ENCODE data around the gene SYNJ1.
"Not testable (repeated sequence)": the region's sequence is repeated elsewhere in the genome, so short reads cannot be mapped to it uniquely, and the experiment has no call there.

SYNJ1 gene, protein sequence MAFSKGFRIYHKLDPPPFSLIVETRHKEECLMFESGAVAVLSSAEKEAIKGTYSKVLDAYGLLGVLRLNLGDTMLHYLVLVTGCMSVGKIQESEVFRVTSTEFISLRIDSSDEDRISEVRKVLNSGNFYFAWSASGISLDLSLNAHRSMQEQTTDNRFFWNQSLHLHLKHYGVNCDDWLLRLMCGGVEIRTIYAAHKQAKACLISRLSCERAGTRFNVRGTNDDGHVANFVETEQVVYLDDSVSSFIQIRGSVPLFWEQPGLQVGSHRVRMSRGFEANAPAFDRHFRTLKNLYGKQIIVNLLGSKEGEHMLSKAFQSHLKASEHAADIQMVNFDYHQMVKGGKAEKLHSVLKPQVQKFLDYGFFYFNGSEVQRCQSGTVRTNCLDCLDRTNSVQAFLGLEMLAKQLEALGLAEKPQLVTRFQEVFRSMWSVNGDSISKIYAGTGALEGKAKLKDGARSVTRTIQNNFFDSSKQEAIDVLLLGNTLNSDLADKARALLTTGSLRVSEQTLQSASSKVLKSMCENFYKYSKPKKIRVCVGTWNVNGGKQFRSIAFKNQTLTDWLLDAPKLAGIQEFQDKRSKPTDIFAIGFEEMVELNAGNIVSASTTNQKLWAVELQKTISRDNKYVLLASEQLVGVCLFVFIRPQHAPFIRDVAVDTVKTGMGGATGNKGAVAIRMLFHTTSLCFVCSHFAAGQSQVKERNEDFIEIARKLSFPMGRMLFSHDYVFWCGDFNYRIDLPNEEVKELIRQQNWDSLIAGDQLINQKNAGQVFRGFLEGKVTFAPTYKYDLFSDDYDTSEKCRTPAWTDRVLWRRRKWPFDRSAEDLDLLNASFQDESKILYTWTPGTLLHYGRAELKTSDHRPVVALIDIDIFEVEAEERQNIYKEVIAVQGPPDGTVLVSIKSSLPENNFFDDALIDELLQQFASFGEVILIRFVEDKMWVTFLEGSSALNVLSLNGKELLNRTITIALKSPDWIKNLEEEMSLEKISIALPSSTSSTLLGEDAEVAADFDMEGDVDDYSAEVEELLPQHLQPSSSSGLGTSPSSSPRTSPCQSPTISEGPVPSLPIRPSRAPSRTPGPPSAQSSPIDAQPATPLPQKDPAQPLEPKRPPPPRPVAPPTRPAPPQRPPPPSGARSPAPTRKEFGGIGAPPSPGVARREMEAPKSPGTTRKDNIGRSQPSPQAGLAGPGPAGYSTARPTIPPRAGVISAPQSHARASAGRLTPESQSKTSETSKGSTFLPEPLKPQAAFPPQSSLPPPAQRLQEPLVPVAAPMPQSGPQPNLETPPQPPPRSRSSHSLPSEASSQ (N-terminal part only)

DNA sequence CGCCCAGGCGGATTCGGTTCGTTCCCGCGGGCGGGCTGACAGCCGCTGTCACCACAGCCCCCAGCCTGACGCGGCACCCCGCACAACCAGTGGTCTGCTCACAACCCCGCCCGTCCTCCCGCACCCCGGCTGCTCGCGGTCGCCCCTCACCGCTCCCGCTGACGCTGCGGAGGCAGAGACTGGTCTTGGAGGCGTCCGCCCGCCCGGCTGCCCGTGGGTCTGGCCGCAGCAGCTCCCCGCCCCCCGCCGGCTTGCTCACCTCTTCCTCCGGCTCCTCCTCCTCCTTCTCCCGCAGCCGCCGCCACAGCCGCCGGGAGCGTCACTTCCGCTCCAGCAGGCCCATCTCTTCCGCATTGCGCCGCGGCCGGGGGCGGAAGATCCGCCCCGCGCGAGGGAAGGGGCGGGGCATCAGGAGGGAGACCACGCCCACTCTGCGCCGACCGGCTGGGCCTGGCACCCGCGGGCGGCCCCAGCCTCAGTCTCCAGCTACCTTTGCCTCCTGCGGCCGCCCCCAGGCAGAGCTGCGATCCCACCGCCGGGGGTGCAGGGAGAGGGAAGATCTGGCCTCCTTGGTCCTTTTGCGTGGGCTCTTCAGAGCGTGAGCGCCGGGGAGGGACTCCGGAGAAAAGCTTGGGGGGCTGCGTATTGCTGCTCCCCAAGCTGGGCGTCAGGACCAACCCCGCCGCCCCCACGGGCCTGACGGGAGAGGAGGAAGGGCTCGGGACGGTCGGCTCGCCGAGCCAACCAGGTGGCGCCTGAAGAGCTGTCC is at the start of gene SYNJ1:
SYNJ1 (minus strand) TSS at position 327 of the 769 bp plus-strand sequence. CDS start 1,118 bp downstream, outside the sequence.
- peak; percentile 82 for DNase-seq (ENCODE audit: low spot score)

DNA sequence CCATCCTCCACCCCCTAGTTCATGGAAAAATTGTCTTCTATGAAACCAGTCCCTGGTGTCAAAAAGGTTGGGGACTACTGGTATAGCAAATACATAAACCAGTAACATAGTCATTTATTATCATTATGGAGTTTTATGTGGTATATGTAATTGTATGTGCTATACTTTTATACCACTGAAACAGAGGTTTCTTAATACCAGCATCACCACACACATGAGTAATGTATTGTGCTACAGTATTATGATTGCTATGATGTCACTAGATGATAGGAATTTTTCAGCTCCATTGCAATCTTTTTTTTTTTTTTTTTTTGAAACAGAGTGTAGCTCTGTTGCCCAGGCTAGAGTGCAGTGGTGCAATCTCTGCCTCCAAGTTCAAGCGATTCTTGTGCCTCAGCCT is 49.5 kb upstream of the SYNJ1 start:
- DNase-seq (ENCODE audit: low spot score) = no peak

DNA sequence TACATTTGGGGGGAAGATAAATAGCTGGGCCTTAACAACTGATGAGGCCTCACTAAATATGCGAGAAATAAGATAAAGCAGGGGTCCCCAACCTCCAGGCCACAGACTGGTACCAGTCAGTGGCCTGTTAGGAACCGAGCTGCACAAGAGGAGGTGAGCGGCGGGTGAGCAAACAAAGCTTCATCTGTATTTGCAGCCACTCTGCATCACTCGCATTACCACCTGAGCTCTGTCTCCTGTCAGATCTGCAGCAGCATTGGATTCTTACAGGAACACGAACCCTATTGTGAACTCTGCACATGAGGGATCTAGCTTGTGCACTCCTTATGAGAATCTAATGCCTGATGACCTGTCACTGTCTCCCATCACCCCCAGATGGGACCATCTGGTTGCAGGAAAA is 48.9 kb upstream of the SYNJ1 start:
- no peak for DNase-seq (ENCODE audit: low spot score)

DNA sequence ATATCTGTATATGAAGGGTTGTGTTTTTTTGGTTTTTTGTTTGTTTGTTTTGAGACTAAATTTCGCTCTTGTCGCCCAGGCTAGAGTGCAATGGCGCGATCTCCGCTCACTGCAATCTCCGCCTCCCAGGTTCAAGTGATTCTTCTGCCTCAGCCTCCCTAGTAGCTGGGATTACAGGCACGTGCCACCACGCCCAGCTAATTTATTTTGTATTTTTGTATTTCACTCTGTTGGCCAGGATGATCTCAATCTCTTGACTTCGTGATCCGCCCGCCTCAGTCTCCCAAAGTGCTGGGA is 45.2 kb upstream of the SYNJ1 start:
- DNase-seq (ENCODE audit: low spot score) = not testable (repeated sequence)

DNA sequence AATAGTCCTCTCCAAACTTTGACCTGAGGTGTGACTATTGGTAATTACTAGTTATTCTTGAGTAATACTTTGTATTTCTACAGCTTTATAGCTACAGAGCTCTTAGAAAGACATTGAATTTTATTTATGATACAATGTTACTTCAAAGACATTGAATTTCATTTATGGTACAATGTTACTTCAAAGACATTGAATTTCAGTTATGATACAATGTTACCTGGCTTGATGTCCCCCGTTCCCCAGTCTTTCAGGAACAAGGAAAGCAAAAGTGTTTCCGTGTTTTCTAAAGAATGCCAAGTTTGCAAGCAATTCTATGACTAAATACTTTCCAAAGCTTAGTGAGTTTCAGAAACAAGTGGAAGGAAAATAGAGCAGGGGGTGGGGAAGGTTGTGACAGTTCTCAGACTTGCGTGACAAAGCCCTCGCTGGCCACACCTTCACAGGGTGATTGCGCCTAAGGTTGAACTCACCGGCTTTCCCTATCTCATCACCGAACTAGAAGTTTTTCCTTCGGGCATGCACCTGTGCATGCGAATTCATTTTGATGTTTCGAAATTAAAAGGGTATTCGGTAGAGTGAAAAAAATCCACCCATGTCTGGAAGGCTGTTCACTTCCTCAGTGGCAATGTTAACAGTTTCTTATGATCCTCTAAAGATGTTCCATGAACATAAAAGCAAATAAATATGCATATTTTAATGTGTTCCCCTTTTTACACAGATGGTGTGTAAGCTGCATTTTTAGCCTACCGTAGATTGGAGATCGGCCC is 44.7 kb upstream of the SYNJ1 start:
- DNase-seq (ENCODE audit: low spot score) = peak; percentile 24

DNA sequence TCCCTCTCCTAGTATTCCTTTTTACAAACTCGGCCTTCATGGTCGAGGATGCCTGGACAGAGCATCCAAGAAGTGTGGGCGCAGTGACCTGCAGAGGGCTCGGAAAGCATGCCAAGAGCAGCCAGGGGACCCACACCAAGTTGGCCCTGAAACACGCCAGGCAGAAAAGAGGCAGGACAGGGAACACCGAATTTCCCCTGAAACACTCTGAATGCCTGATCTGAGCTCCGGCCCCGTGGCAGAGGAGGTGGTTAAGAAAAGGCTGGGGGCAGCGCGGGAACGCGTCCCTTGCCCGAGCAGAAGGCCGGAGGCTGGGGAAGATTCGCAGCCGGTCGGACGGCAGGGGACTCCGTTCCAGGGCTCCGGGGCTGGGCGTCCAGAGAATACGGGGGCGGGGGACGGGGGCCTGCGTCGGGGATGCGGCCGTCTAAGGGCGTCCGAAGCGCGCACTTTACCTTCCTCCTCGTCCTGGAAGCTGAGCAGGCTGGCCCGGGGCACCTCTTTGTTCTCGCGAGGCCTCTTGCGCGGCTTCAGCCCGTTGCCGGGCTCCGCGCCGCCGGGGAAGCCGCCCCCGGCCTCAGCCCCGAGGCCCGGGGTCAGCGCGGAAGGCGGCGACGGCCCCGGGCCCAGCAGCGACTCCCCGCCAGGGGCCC is 43.2 kb upstream of the SYNJ1 start:
- DNase-seq (ENCODE audit: low spot score) = peak; percentile 53

DNA sequence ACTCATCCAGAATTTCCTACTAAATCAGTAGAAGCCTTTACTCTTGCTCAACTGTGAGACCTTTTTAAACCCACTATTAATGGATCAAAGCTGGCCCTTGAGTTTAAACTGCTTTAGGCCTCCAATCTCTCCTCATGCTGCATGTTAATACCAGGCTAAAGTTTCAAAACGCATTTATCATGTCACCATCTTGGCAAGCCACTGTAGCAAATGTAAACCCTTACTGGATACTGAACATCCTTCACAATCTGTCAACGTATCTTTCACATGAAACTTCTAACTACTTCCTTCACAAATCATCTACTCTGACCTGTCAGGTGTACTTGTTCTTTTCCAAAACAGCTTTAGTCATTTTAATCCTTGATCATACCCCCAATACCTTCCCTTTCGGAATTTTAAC is 40.7 kb upstream of the SYNJ1 start:
- DNase-seq (ENCODE audit: low spot score) = no peak

DNA sequence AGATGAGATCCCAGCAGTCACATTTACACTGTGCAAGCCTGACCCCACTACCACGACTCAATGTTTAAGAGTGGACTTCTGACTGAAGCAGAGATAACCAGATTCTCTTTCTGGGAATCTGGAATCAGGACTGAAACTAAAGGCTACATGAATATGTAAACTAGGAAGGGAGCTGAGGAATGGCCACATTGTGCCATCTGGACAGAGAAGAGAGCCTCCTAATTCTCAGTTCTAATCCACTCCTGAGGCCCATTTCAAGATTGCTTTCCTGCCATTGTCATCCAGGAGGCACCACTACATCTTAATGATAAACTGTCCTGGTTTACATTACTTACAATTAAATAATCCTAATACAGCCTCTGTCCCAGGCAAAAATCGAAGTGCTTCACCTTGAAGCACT is 37.2 kb upstream of the SYNJ1 start:
- DNase-seq (ENCODE audit: low spot score) = no peak

DNA sequence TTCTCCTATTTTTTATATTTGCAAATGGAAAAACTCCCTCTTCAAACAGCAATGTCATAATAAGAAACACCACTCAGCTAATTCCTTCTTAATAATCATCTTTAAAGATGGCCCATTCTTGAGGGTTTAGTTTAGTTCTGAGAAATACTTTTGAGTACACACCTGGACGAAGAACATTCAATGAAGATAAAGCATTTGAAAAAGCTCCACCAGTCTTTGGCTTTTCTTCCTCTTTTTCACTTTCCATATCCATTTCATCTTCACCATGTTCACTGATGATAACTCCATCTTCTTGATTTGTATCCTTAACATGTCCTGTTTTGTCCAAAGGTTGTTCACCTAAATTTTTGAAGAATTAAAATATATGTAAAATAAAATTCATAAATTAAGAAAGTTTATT is 36.4 kb upstream of the SYNJ1 start:
- DNase-seq (ENCODE audit: low spot score) = no peak

DNA sequence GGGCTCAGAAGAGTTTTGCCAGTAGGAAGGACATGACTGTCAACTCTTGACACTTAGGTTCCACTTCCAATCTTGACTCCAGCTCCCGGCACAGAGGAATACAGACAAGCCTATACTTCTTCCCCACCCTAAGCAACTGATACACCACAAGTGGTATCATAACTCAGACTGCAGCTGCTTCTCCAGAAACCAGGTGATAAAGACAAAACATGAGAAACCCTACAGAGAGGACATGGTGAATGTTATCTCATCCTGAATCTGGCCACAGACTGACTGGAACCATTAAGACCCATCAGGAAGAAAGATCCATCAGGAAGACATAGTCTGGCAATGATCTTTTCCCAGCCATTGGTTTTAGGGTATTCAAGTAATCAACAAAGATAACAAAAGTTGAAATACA is 30.0 kb upstream of the SYNJ1 start:
- DNase-seq (ENCODE audit: low spot score) = no peak

DNA sequence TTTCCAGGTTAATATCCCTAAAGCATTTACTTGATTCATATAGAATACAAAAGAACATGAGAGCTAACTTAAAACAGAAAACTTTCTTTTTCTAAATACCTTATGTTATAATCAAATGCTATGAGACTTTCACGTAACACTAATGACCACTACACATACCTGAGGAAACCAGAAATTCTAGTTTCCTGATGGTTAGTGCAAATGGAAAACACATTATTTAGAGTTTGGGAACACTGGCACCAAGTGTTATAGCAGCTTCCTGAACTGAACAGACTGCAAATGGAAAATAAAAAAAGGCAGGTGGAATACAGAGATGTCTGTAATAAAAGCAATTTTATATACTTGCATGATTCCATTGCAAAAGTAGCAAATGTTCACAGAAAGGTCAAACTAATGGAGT is 28.3 kb upstream of the SYNJ1 start:
- DNase-seq (ENCODE audit: low spot score) = no peak

DNA sequence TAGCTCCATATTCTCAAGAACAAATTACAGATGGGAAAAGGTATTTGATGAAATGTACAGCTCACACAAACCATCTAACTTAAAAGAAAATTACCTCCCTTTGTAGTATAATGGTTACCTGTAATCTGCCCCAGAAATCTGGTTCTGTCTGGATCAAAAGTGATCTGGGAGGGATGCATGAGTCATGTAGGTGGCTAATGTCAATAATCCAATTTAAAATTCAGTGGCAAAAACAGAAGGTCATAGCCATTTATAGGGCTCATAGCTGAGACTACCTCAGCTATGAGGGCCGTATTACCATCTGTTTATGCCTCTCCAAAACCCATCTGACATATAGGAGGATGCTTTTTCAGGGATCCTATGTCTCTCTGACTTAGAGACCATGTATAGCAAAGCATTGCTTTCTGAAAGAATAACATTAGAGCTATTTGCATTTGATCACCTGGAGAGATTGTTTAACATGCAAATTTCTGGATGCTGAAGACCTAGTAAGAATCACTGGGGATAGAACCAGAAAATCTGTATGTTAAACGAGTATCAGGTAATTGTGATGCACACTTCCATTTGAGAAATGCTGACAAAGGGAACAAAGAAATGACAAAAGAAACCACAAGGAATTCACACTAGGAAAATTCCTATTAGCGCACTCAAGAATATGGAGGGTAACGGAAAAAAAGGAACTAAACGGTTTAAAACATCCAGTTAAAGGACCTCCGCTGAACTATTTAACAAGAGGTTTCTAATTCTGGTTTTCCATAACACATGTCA is 26.2 kb upstream of the SYNJ1 start:
- no peak for DNase-seq (ENCODE audit: low spot score)

DNA sequence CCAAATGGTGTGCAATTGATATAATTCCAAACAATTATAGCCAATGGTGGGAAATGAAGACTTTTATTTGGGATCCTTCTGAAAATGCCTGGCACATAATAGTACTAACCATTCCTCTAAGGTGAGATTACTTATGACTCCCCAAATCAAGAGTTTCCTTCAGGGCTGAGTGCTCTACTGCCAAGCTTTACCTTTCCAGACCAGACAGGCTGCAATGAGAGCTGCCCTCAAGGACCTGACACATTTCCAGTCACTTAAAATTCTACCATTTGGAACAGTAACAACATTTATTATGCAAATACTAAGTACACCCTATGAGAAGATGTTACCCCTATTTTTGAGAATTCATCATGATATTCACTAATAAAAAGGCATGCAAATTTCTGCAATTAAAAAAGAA is 22.6 kb upstream of the SYNJ1 start:
- no peak for DNase-seq (ENCODE audit: low spot score)

DNA sequence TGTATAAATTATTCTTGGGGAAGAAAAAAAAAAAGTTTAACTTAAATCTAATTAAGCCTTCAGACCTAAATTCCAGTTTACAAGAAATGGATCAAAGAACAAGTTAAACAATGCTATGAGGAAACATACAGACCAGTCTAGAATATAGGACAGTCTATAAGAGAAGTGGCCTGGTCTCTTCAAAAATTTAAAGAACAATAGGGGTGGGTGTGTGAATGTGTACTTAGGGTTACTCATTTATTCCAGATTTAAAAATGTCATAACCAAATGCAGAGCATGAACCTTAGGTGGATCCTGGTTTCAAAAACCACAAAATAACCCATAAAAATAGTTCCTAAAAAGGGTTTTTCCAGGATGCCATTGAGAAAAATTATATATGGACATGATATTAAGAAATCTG is 21.8 kb upstream of the SYNJ1 start:
- no peak for DNase-seq (ENCODE audit: low spot score)

DNA sequence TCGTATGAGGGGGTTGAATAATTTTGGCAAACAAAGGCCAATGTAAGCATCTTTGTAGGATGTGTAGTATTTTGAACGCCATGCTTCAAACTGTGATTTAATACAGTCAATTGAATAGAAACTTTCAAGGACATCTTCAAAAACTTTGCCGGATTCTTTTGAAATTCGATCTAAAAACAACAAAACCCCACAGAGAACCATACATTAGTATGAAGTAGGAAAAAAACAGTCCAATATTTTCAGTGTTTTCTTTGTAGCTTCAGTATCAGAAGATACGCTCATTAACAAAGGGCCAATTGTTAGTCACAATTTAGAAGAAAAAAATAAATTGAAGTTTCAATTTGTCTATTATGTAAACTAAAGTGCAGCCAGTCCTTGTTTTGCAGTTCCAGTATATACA is 20.7 kb upstream of the SYNJ1 start:
- no peak for DNase-seq (ENCODE audit: low spot score)

DNA sequence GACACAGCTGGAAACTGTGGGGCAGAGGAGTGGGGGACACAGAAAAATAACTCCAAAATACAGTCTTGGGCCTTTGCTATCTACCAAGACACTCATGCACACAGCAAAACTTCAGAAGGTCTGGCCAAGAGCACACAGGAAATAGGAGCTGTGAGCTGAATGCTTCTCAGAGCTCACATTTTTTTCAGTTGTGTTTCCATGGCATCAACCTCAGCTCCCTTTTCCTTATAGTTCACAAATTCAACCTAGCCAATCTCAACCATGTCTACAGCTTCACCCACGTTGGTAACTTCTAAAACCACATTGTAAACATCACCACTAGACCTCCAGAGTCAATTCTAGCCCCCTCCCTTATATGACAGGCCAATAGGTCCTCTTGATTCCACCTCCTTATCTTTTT is 19.6 kb upstream of the SYNJ1 start:
- no peak for DNase-seq (ENCODE audit: low spot score)

DNA sequence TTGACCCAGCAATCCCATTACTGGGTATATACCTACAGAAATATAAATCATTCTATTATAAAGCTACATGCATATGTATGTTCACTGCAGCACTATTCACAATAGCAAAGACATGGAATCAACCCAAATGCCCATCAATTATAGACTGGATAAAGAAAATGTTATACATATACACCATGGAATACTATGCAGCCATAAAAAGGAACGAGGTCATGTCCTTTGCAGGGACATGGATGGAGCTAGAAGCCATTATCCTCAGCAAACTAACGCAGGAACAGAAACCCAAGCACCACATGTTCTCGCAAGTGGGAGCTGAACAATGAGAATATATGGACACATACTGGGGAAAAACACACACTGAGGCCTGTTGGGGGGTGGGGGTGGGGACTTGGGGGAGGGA is 18.9 kb upstream of the SYNJ1 start:
- DNase-seq (ENCODE audit: low spot score) = not testable (repeated sequence)

DNA sequence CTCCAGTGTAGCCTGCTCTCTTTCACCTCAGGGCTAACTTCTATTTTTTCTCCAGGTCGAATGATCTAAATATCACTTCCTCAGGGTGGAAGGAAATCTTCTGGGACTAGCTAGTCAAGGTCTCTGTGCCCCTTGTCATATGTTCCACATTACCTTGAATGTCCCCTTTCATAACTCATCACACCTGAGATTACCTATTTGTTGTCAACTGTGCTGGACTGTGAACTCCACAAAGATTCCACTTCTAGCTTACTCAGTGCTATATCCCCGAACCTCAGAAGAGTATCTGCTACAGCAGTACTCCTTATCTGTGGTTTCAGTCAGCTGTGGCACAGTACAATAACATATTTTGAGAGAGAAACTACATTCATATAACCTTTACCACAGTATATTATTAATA is 14.6 kb upstream of the SYNJ1 start:
- no peak for DNase-seq (ENCODE audit: low spot score)

DNA sequence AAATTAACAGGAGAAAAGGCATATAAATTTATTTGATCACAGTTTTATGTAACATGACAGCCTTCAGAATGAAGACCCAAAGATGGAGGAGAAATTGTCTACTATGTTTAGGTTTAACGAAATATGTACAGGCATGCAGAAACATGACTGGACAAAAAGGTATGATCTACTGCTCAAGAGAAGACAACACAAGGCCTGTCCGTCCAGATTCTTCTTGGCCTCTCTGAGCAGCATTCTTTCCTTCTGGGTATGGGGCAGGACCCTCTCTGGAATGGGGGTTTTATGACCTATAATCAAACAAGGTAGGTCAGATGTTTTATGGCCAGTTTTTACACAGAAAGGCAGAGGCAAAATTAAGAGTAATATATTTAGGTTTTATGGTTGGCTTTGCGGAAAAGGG is 13.5 kb upstream of the SYNJ1 start:
- DNase-seq (ENCODE audit: low spot score) = no peak

DNA sequence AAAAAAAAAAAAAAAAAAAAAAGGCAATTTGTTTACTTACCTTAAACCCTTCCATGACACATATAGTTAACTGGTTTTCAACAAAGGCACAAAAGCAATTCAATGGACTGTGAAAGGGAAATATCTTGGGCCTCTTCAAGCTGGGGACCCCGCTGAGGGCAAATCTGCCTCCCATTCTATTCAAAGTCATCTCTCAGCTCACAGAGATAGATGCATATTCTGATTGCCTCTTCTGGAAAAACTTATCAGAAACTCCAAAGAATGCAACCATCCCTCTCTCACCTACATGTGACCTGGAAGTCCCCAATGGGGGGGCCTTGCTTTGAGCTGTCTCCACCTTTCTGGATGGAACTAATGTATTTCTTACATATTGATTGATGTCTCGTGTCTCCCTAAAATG is 12.1 kb upstream of the SYNJ1 start:
- no peak for DNase-seq (ENCODE audit: low spot score)

All from HuH-7 (cell line).